ENCODE measurements around the gene NTHL1. TPM values are rescaled to one million over a fixed set of nuclear protein-coding genes. Genes with fewer than 3 reads are reported as not detected.

The NTHL1 gene
- total and polyA plus RNA-seq, 2 experiments from 2014 or later = 84.6 to 87.9 TPM

DNA sequence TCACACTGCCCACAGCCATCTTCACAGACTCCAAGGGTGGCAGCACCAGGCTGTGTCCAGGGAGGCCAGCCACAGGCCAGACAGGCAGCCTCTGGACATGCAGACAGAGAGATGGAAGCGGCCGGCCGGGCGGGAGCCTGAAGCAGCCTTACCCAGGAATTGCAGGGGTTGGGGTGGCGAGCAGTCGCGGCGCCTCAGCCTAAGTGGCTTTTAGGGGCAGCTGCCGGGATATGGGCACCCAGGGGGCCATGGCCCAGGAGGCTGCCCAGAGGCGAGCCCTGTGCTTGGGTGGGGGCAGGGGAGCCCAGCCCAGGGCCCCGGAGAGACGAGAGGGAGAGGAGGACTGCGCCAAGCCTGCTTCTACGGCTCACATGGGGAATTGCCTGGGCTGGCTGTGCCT lies 22.4 kb downstream of the NTHL1 start:
- Histone ChIP-seq H3K4me2 (no peak overlapping the region), H3K27ac (ENCODE audit: low read depth) (no peak overlapping the region), H3K27me3 (ENCODE audit: insufficient read depth) (peaks cover 55% of the 10 kb centered on the region), H4K20me1 (replicated peaks; ENCODE audit: insufficient read depth) (no peaks in the 10 kb centered on the region), H2AFZ (no peak overlapping the region), H3K79me2 (replicated peaks; ENCODE audit: insufficient read depth) (no peaks in the 10 kb centered on the region), H3K4me3 (no peak overlapping the region), H3F3A (replicated peaks; ENCODE audit: low read depth) (peaks cover 5% of the 10 kb centered on the region), H3K4me1 (ENCODE audit: insufficient read depth) (no peaks in the 10 kb centered on the region; the same call in 1 of the 2 replicates), H3K9me2 (ENCODE audit: insufficient read depth) (no peaks in the 10 kb centered on the region), H3K36me3 (ENCODE audit: insufficient read depth) (no peaks in the 10 kb centered on the region)
- Mint-ChIP-seq H3K4me3 (no peak overlapping the region), H3K27ac (no peak overlapping the region), H3K36me3 (ENCODE audit: low read depth) (peaks cover 3% of the 10 kb centered on the region; the same call in 1 of the 3 replicates), H3K27me3 (ENCODE audit: insufficient read depth, low read depth, poor library complexity) (peaks cover 33% of the 10 kb centered on the region), H3K4me1 (peaks cover 14% of the 10 kb centered on the region), H3K9me3 (no peaks in the 10 kb centered on the region)
- DNase-seq (ENCODE audit: low spot score) (no peak), ATAC-seq (no peak)
- no peak for TF ChIP-seq STAT1 (IDR thresholded peaks at IDR 0.05; ENCODE audit: unreplicated experiment)
- no peak for TF ChIP-seq NANOG (IDR thresholded peaks at IDR 0.05; ENCODE audit: borderline replicate concordance)
- TF ChIP-seq ZNF331 (CRISPR knock-in tag; IDR thresholded peaks at IDR 0.05; ENCODE audit: low read depth) = no peak
- TF ChIP-seq, protein P1, sequence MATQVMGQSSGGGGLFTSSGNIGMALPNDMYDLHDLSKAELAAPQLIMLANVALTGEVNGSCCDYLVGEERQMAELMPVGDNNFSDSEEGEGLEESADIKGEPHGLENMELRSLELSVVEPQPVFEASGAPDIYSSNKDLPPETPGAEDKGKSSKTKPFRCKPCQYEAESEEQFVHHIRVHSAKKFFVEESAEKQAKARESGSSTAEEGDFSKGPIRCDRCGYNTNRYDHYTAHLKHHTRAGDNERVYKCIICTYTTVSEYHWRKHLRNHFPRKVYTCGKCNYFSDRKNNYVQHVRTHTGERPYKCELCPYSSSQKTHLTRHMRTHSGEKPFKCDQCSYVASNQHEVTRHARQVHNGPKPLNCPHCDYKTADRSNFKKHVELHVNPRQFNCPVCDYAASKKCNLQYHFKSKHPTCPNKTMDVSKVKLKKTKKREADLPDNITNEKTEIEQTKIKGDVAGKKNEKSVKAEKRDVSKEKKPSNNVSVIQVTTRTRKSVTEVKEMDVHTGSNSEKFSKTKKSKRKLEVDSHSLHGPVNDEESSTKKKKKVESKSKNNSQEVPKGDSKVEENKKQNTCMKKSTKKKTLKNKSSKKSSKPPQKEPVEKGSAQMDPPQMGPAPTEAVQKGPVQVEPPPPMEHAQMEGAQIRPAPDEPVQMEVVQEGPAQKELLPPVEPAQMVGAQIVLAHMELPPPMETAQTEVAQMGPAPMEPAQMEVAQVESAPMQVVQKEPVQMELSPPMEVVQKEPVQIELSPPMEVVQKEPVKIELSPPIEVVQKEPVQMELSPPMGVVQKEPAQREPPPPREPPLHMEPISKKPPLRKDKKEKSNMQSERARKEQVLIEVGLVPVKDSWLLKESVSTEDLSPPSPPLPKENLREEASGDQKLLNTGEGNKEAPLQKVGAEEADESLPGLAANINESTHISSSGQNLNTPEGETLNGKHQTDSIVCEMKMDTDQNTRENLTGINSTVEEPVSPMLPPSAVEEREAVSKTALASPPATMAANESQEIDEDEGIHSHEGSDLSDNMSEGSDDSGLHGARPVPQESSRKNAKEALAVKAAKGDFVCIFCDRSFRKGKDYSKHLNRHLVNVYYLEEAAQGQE (IDR thresholded peaks at IDR 0.05; ENCODE audit: unreplicated experiment) = no peak
- TF ChIP-seq, protein P2, sequence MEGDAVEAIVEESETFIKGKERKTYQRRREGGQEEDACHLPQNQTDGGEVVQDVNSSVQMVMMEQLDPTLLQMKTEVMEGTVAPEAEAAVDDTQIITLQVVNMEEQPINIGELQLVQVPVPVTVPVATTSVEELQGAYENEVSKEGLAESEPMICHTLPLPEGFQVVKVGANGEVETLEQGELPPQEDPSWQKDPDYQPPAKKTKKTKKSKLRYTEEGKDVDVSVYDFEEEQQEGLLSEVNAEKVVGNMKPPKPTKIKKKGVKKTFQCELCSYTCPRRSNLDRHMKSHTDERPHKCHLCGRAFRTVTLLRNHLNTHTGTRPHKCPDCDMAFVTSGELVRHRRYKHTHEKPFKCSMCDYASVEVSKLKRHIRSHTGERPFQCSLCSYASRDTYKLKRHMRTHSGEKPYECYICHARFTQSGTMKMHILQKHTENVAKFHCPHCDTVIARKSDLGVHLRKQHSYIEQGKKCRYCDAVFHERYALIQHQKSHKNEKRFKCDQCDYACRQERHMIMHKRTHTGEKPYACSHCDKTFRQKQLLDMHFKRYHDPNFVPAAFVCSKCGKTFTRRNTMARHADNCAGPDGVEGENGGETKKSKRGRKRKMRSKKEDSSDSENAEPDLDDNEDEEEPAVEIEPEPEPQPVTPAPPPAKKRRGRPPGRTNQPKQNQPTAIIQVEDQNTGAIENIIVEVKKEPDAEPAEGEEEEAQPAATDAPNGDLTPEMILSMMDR (conservative IDR thresholded peaks at IDR 0.05; ENCODE audit: low read depth in 2 of 2) = no peak
- TF ChIP-seq ZNF114 (CRISPR knock-in tag; IDR thresholded peaks at IDR 0.05) = no peak
- TF ChIP-seq POLR2AphosphoS5 (IDR thresholded peaks at IDR 0.05; ENCODE audit: low read depth) = no peak
- TF ChIP-seq CREB1 (CRISPR knock-in tag; IDR thresholded peaks at IDR 0.05; ENCODE audit: low read depth) = no peak
- TF ChIP-seq, protein P3, sequence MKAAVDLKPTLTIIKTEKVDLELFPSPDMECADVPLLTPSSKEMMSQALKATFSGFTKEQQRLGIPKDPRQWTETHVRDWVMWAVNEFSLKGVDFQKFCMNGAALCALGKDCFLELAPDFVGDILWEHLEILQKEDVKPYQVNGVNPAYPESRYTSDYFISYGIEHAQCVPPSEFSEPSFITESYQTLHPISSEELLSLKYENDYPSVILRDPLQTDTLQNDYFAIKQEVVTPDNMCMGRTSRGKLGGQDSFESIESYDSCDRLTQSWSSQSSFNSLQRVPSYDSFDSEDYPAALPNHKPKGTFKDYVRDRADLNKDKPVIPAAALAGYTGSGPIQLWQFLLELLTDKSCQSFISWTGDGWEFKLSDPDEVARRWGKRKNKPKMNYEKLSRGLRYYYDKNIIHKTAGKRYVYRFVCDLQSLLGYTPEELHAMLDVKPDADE (IDR thresholded peaks at IDR 0.05) = no peak
- TF ChIP-seq EZH2phosphoT487 (IDR thresholded peaks at IDR 0.05; ENCODE audit: unreplicated experiment) = no peak

Measured in GM23338 (cell line).